Panc1 (cell line): ENCODE results near the gene TMEM150A. TPM values are rescaled to one million over a fixed set of nuclear protein-coding genes. Genes with fewer than 3 reads are reported as not detected.

Experiments
- ATAC-seq: fragments of 200-7000 bp; cut with Tn5 transposase; 2 replicates; pipeline ENCODE4 v1.9.1; 2020; ENCODE audit warnings: mild to moderate bottlenecking, moderate library complexity
- BruUV-seq: library from RNA; stranded (reverse); fragments of 400-500 nt; replicated peaks from 2 replicates; lab custom pipeline; 2021; lab: Mats Ljungman, UMichigan
- CTCF ChIA-PET: fragments of 300-600 bp; sonication (Branson Sonifier 250); formaldehyde crosslinking; loops from one replicate; lab custom pipeline; 2022; ENCODE audit warnings: antibody characterized with exemption; lab: Charles Lee
- POLR2A ChIA-PET: fragments of 300-600 bp; sonication (Branson Sonifier 250); formaldehyde crosslinking; loops from one replicate; lab custom pipeline; 2022; ENCODE audit warnings: antibody characterized with exemption; lab: Charles Lee
- DNase-seq: peaks from one replicate; pipeline ENCODE4 v3.0.0-alpha.2; 2010; ENCODE audit warnings: low read depth, low spot score
- H3K27ac ChIP-seq: 2 replicates; pipeline ENCODE4 v1.5.1; 2011; ENCODE audit warnings: mild to moderate bottlenecking, low read length, inconsistent platforms
- H3K27me3 ChIP-seq: fragments of 200-500 bp; sonication (Bioruptor generic); 2 replicates; pipeline ENCODE4 v1.6.0; 2014; ENCODE audit warnings: low read length, inconsistent platforms; ENCODE audit not compliant: control insufficient read depth, insufficient read depth
- H3K36me3 ChIP-seq: fragments of 200-500 bp; sonication (Bioruptor generic); 2 replicates; pipeline ENCODE4 v1.5.1; 2014; ENCODE audit warnings: inconsistent platforms, mild to moderate bottlenecking, low read length, moderate library complexity; ENCODE audit not compliant: control insufficient read depth, insufficient read depth
- H3K4me1 ChIP-seq: 2 replicates; pipeline ENCODE4 v1.5.1; 2011; ENCODE audit warnings: inconsistent platforms, mild to moderate bottlenecking, low read length, moderate library complexity; ENCODE audit not compliant: control insufficient read depth, insufficient read depth
- H3K4me3 ChIP-seq, 2 experiments: 2 replicates each; pipeline ENCODE4 v1.5.1; 2011 to 2012; ENCODE audit warnings: low read depth in 2 of 2, low read length in 2 of 2, mild to moderate bottlenecking in 2 of 2, inconsistent platforms in 1 of 2, moderate library complexity in 1 of 2
- H3K9me3 ChIP-seq: fragments of 200-500 bp; sonication (Bioruptor generic); 2 replicates; pipeline ENCODE4 v1.5.1; 2014; ENCODE audit warnings: low read depth, mild to moderate bottlenecking, inconsistent platforms, low read length, moderate library complexity; ENCODE audit not compliant: control insufficient read depth, insufficient read depth
- CTCF ChIP-seq: fragments of 450-650 bp; IDR thresholded peaks from 2 replicates; pipeline ENCODE4 v1.5.1; 2017; ENCODE audit warnings: mild to moderate bottlenecking
- POLR2AphosphoS5 ChIP-seq: IDR thresholded peaks from 2 replicates; pipeline ENCODE4 v1.6.1; 2012; ENCODE audit warnings: mild to moderate bottlenecking, low read depth, low read length, moderate library complexity
- REST ChIP-seq, 2 experiments: IDR thresholded peaks; 2 replicates each; pipeline ENCODE4 v1.6.1; 2011 to 2012; ENCODE audit warnings: low read depth in 2 of 2, control low read depth in 1 of 2, low read length in 1 of 2, mild to moderate bottlenecking in 1 of 2, moderate library complexity in 1 of 2; ENCODE audit not compliant: insufficient read depth in 1 of 2
- SIN3A ChIP-seq: IDR thresholded peaks from 2 replicates; pipeline ENCODE4 v1.6.1; 2012; ENCODE audit warnings: low read depth, mild to moderate bottlenecking, low read length, moderate library complexity, borderline replicate concordance; ENCODE audit not compliant: insufficient read depth
- TCF7L2 ChIP-seq: IDR thresholded peaks from 2 replicates; pipeline ENCODE4 v1.6.1; 2011; ENCODE audit warnings: mild to moderate bottlenecking, low read depth, low read length, inconsistent platforms
- in situ Hi-C: cut with HindIII; loops from 2 replicates; pipeline ENCODE4 v1.10.0; 2016; ENCODE audit warnings: low sequenced_read_pairs, low pct_unique_long_range_greater_than_20kb
- intact Hi-C: fragments of 100-400 bp; cut with micrococcal nuclease; formaldehyde crosslinking; loops from one replicate; pipeline ENCODE4 v1.10.0; 2022; ENCODE audit not compliant: unreplicated experiment
- total RNA-seq: library from RNA; stranded (reverse); gene quantifications from one replicate; pipeline ENCODE4 v1.2.1, GENCODE V29; 2021; ENCODE audit not compliant: unreplicated experiment

Gene TMEM150A
- total RNA-seq, 1 experiment from 2014 or later: 30.4 TPM

GRCh38 chr2:85584354-85584856 is 18.1 kb downstream of the TMEM150A start, which contains the start of gene VAMP5:
Gene VAMP5 (plus strand): TSS chr2:85584431. CDS start chr2:85584491, 60 bp downstream.
- H3K27me3 ChIP-seq: no peaks in the 10 kb centered on the region
- intact Hi-C loops: no loop called here
- peak within 1 kb of the TSS; percentile 87 for H3K27ac ChIP-seq
- no peak for DNase-seq
- no TSS peak for BruUV-seq
- CTCF ChIA-PET: no interaction called here
- POLR2A ChIA-PET: interaction anchor here (0.6 kb wide), 1 partner anchor 210 kb away, joined by 5 read pairs; no protein-coding TSS in a partner anchor
- H3K4me3 ChIP-seq: peak within 1 kb of the TSS; percentile 27 to 53
- peak; percentile 62 for ATAC-seq
- H3K36me3 ChIP-seq: no peaks in the 10 kb centered on the region
- no peaks in the 10 kb centered on the region for H3K9me3 ChIP-seq
- H3K4me1 ChIP-seq: peaks cover 27% of the 10 kb centered on the region
- in situ Hi-C loops: no loop called here
- TF ChIP-seq SIN3A: no peak
- no peak for TF ChIP-seq CTCF
- no peak for TF ChIP-seq REST (IDR thresholded peaks at IDR 0.05; ENCODE audit: insufficient read depth in 1 of 2, low read depth in 2 of 2, low read length in 1 of 2)
- no peak for TF ChIP-seq TCF7L2
- TF ChIP-seq POLR2AphosphoS5: no peak

- no peaks in the 10 kb centered on the region for H3K9me3 ChIP-seq
- in situ Hi-C loops: no loop called here
- no peaks in the 10 kb centered on the region for H3K36me3 ChIP-seq
- H3K4me3 ChIP-seq: peak overlapping the region; percentile 27 to 39; a peak in 3 of 4 replicates
- DNase-seq (no peak), ATAC-seq (no peak; the same call in 1 of the 2 replicates)
- no peaks in the 10 kb centered on the region for H3K27me3 ChIP-seq
- POLR2A ChIA-PET: interaction anchor here (0.6 kb wide), 1 partner anchor 209 kb away, joined by 5 read pairs; no protein-coding TSS in a partner anchor
- peak overlapping the region; percentile 48 for H3K27ac ChIP-seq
- CTCF ChIA-PET: no interaction called here
- no TSS peak for BruUV-seq
- TF ChIP-seq SIN3A (no peak), REST (IDR thresholded peaks at IDR 0.05; ENCODE audit: insufficient read depth in 1 of 2, low read depth in 2 of 2, low read length in 1 of 2) (no peak), CTCF (no peak), TCF7L2 (no peak), POLR2AphosphoS5 (no peak)
- H3K4me1 ChIP-seq: peaks cover 33% of the 10 kb centered on the region
- intact Hi-C loops: no loop called here
Measured at GRCh38 chr2:85583667-85584353, 18.7 kb downstream of the TMEM150A start.
